GM18526 (cell line): ENCODE data around the gene NAGS.

Experiments
- POLR2A ChIP-seq: IDR thresholded peaks from 3 replicates; pipeline ENCODE4 v1.6.1; 2011; ENCODE audit not compliant: insufficient read length; ENCODE audit errors: extremely low read depth

NAGS gene

GRCh38 chr17:44004077-44004760, at the start of gene NAGS:
Gene NAGS (plus strand): TSS chr17:44004622. CDS start chr17:44004664, 42 bp downstream.
- TF ChIP-seq POLR2A: no peak

- TF ChIP-seq POLR2A: no peak
Observed at GRCh38 chr17:43956222-43956621, 48.2 kb upstream of the NAGS start.

DNA sequence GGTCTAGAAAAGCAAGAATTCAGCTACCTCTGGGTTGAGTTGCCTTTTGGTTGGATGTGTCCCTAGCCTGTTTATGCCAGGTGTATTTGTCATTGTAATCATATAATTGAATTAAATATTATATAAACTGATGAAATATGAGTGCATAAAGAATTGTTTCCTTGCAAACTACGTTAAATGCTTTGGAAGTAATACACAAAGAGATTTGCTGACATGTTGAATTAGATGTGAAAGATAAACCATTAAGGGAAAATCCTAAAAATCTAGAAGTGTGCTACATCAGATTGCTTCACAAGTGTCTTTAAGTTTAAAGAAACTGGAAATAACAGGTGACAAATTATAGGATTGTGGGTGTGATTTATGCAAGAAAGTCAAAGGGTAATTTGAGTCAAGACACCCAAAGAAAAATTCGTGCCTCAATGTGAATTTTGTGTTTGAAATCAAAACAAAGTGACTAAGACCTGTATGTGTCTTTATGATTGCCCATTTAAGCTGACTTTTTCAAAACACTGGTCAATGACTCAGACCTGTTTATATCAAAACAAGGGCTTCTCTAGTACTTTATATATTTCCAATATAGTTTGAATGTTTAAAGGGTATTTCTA, 45.6 kb upstream of the NAGS start:
- no peak for TF ChIP-seq POLR2A

- TF ChIP-seq POLR2A: no peak
Observed at GRCh38 chr17:43961954-43962353, 42.5 kb upstream of the NAGS start.

DNA sequence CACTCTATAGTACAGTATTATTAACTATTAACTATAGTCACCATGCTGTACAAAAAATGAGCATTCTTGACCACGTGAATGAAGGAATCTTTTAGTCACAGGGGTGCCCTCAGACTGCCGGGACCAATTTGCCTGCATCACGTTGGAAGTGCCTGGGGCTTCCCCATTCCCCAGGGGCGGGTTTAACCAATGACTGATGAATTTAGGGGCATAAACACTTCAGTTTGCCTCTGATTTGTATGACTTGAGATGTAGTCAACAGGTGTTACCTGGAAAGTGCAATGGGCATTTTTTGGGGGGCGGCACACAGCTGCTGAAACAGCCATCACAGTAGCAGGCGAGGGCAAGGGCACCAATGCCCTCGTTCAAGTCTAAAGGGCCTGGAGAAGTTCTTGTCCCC, 41.9 kb upstream of the NAGS start:
- no peak for TF ChIP-seq POLR2A

DNA sequence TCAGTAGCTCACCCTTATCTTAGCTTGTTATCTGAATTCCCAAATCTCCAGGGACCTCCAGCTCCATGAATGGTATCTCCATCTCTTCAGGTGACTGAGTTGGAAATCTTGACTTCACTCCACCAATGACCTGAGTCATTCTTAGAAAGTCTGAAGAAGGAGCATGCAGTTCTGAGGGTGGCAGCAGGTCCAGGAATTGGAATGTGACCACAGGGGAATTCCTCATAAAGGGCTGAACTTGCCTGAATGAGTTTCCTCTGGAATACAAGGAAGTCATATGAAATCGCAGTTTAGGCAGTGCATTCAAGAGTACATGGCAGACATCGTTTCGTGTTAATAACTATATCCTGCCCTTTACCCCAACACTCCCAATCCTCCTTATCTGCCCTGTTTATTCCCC, 38.1 kb upstream of the NAGS start:
- TF ChIP-seq POLR2A: no peak

GRCh38 chr17:43967251-43967875, 37.1 kb upstream of the NAGS start:
- no peak for TF ChIP-seq POLR2A

- TF ChIP-seq POLR2A: no peak
Observed at GRCh38 chr17:43970366-43970765, 34.1 kb upstream of the NAGS start.

GRCh38 chr17:43974382-43975266, 29.8 kb upstream of the NAGS start:
- TF ChIP-seq POLR2A: no peak

GRCh38 chr17:43975898-43976297, 28.5 kb upstream of the NAGS start:
- no peak for TF ChIP-seq POLR2A

DNA sequence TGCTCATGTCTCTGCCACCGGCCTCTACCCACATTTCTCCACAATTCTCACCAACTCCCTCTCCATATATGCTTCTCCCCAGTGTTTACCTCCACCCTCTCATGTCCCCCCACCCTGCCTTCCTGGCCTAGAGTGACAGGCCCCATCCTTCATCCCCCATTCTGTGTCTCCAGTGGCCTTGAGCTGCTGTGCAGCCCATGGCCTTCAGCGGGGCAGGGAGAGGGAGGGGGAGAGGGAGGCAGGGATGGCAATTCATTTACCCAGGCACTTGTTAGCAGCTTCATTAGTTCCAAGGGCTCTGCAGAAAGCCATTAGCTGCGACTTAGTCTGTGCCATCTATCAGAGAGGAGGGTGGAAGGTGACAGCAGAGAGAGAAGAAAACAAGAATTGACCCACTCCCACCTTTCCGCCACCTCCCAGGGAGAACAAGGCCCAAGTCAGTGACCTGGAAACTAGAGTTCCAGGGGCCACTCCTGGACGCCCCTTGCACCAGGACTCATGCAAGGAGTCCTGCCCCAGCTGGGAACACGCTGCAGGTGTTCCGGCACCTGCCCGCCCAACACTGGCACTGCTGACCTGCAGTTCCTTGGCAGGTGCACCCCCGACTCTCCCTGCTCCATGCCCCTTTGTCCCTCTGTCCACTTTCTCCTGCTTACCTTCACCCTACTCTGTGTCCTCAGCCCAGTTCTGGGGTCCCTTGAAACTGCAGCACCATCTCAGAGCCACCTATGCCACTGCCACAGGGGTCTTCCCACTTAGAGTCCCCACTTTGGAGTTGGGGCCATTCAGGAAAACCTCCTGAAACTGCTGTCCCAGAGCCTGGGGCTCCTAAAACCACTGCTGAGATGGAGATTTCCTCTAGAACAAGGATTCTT, 27.2 kb upstream of the NAGS start:
- TF ChIP-seq POLR2A: no peak

DNA sequence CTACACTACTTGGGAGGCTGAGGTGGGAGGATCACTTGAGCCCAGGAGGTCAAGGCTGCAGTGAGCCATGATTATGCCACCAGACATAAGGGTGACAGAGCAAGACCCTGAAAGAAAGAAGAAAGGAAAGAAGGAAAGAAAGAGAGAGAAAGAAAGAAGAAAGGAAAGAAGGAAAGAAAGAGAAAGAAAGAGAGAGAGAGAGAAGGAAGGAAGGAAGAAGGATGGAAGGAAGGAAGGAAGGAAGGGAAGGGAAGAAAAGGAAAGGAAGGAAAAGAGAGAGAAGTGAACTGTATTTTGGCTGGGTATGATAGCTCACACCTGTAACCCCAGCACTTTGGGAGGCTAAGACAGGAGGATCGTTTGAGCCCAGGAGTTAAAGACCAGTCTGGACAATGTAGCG, 26.3 kb upstream of the NAGS start:
- TF ChIP-seq POLR2A: no peak

GRCh38 chr17:43979011-43979410, 25.4 kb upstream of the NAGS start:
- no peak for TF ChIP-seq POLR2A

GRCh38 chr17:43979671-43980070, 24.8 kb upstream of the NAGS start:
- no peak for TF ChIP-seq POLR2A

GRCh38 chr17:43982171-43982570, 22.3 kb upstream of the NAGS start:
- no peak for TF ChIP-seq POLR2A
